HG03558 (cell line): ENCODE results near the gene WNT9B.

Experiments
- ATAC-seq: cut with Tn5 transposase; IDR thresholded peaks from one replicate; pipeline ENCODE4 v1.9.1; 2021; ENCODE audit warnings: moderate number of reproducible peaks; ENCODE audit not compliant: unreplicated experiment; ENCODE audit errors: extremely low read depth

Gene WNT9B

DNA sequence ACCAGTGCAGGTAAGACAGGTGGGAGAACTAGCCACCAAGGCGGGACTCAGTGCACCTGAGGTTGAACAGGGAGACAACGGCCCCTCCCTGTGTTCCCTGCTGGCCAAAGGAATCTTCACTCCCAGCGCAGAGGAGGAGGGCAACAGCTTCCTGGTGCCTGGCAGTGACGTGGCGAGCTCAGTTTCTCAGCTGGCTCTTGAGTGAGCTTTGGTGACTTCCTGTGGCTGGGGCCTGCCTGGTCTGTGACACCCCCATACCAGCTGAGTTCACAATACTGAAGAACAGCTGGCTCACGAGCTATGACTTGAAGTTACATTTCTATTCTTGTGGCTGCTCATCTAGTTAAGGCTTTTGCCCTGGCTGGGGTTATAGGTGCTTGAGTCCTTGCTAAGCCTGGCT is 26.1 kb downstream of the WNT9B start:
- ATAC-seq = no peak

DNA sequence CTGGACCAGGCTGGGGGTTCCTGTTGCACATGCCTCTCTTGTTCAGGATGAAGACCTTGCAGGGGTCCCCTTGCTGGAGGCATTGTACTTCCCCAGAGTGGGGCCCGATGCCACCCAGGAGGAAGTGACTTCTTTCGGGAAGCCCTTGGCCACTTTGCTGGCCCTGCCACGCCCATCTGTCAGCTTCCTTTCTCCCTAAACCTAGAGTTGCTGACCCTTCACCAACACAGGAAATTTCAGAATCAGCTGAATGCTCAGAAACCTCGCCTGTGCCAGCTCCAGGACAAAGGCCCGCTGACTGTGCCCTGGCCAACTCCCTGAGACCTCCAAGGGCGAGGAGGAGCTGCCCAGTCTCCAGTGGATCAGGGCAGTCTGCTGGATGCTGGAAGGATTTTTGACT is 26.7 kb downstream of the WNT9B start:
- no peak for ATAC-seq

DNA sequence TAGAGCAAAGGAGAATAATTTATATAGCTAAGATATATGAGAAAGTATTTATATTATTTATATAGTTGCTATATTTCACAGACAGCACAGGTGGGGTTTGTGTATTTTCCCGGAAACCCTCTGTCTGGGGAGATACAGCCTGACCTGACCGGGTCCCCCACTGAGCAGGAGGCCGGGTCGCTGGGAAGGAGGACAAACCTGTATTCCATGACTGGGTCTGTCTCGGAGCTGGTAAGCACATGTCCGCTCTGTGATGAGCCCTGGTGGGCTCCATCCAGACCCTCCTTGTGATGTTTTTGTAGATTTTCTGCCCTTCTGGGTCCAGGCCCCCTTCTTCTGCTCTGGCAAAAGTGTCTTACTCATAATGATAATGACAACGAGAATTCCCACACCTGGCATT is 27.7 kb downstream of the WNT9B start:
- ATAC-seq = no peak

DNA sequence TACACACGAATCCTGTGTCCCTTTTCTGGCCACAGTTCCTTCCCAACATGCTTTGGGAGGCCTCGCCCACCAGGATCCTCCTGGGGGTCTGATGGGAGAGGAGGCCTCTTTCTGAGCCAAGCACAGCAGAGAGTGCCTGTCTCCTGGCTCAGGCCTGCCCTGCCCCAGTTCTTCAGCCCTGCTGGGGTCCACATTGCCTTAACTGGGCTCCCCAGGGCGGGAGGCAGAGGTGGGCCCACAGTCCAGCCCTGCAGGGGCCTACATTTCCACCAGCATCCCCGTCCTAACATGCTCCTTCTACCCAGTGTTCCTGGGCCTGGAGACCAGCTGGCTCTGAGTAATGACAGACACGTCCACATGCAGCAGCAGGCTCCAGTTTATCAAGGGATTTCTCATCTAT is 29.6 kb downstream of the WNT9B start:
- ATAC-seq = no peak

DNA sequence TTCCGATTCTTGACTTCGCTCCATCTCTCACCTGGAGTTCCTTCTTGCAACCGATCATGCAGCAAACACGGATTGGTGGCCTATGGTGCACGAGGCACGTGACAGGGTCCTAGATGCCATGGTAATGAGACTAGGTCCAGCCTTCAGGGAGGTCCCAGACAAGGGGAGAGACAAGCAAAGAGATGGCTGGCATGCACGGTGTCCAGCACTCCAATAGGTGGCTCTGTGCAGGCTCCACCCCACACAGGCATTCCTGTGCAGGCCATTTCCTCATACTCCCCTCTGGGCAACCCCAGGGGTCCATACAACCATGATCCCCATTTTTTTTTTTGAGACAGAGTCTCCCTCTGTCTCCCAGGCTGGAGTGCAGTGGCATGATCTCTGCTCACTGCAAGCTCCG is 31.3 kb downstream of the WNT9B start:
- ATAC-seq = no peak

DNA sequence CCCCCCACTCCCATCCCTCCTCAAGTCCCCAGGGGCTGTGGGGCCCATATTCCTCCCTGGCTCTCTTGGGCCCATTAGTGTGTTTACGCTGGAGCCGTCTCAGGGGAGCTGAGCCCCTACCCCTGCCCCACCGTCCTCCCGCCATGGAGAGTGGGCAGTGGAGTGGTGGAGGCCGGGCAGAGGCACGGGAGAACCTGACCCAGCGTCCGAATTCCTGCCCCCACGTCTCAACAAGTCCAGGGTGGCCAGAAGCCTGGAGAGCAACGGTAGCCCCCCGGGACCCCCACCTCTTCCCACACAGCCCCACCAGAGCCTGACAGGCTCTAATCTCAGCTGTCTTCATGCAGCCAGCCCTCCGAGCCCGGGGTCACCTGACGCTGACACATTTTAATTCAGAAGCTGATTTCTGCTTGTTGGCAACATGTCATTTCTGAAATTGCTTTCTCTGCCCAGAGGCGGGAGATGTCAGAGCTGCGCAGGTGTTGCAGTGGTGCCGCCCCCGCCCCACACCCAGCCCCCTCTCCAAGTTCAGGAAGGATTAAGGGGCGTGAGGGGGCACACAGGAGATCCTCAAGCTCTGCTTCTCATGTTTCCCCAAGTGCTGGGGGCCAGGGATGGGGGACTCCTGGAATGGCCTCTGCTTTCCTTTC is 32.6 kb downstream of the WNT9B start:
- no peak for ATAC-seq

DNA sequence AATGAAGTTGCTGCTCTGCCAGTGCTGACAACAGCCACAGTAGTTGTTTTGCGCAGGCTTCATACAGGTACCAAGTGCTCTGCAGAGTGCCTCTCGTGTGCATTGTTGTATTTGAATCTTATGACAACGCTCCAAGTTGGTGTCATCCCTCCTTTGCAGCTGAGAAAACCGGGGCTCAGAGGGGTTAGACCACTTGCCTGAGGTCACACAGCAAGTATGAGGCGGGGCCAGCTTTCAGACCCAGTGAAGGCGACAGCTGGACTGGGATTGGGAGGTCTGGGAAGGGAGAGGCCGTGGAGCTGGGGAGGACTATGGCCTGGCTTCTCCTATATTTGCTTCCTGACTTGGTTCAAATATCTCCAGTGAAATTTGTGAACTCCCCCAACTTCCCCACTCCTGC is 33.2 kb downstream of the WNT9B start:
- no peak for ATAC-seq

DNA sequence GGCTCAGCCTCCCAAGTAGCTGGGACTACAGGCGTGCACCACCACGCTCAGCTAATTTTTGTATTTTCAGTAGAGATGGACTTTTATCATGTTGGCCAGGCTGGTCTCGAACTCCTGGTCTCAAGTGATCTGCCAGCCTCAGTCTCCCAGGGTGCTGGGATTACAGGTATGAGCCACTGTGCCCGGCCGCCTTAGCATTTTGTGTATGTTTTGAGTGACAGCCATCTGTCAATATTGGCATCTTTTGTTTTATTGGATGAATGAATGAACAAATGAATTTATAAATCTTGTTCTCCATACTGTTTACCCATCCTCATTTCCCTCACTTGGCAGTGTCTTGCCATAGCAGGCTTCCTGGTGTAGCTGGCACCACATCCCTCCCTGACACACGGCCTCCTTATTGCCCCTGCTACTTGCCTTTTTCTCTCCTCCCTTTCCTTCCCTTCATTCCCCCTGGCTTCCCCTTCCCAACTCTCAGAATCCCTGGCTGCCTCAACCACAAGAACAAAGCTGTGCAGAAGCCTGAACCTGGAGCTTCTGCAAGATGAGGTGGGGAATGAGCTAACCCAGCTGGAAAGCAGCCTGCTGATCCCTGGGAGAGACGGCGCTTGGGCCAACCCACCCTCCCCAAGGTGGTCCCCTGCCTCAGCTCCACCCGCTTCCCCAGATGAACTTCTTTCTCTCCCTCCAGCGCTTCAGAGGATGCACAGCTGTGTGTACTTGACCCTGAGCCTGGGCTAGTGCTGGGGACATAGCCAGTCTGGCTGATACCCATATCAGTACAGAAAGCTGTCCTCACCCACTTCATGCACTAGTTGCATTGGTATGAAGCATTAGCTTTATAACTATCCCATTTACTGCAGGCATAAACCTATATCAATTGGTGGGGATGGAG is 34.3 kb downstream of the WNT9B start:
- ATAC-seq = no peak

DNA sequence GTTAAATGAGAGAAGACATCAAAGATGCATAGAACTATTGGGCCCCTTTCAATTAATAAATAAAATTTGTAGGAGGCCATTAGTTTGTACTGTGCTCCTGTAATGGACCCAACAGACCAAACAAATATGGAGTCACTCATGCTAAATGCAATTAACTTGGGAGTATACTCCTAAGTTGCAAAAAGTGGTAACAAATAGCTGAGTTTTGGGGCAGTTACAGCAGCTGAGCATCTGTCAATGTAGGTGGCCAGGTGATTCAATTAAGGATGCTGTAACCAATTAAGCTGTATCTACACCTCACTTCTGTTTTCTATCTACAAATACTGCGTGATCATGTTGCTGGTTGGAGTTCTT is 34.9 kb downstream of the WNT9B start:
- no peak for ATAC-seq

DNA sequence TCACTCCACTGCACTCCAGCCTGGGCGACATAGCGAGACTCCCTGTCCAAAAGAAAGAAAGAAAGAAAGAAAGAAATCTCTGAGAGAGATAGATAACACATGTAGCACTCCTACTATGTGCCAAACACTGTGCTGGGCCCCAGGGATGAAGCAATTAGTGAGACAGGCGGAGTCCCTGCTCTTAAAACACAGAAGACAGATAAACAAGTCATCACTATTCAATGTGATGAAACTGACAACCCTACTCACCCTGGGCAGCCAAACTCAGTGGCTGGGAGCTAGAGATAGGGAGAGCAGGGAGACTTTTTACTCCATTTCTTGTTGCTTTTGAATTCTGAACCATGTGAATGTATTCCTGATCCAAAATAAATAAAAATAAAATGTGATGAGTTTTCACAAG is 36.3 kb downstream of the WNT9B start:
- no peak for ATAC-seq

DNA sequence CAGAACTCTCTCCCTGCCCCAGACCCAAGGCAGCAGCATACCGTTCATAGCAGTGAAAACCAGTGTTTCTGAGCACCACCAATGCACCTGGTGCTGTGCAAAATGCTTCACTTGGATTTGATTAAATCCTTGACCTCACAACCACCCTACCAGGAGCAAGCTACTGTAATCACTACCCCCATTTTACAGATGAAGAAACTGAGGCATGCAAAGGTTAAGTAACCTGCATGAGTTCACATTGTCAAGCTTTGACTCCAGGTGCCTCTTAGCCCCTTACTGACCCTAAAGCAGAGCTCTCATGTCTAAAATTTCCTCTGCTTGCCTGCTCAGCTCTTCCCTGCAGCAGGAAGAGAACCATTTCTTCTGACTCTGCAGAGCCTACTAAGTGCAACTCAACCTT is 37.3 kb downstream of the WNT9B start:
- no peak for ATAC-seq

DNA sequence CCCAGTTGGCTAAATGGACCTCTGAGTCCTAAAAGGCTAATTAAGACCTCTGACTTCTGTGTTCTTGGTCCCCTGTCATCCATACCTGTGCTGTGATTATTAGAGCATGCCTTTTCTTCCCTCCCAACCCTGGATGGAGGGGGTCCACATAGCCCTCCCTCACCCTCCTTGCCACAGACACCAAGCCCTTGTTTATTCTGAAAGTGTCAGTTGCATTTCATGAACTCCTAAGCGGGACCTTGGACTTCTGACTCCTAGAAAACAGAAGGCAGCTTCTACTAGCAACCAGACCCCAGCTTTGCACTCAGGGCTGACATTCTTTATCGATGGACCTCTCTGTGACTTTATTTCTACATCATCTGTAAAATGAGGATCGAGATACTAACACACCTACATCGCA is 38.1 kb downstream of the WNT9B start:
- ATAC-seq = no peak

DNA sequence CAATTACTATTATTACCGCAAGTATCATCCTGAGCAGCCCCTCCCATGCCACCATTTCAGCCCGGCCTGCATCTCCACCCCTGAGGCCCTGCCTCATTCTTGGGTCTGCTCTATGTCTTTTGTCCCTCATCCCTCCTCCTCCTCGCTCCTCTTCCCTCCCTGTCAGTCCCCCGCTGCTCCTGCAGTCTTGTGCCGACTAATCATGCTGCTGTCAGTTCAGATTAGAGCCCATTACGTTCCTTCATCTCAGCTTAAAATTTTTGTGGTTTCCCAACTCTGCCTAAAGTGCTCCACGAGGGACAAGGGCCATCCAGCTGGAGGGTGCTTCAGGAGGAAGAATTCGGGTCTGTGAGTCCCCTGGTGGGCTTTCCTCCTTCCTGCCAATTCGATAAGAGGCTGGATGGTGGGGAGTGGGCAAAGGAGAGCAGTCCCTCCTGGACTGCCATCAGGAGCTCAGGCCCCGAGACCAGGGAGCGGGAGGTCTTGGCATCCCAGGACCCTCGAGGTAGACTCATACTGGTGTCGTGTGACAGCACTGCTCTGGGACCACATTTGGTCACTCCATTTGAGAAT is 38.7 kb downstream of the WNT9B start:
- no peak for ATAC-seq

DNA sequence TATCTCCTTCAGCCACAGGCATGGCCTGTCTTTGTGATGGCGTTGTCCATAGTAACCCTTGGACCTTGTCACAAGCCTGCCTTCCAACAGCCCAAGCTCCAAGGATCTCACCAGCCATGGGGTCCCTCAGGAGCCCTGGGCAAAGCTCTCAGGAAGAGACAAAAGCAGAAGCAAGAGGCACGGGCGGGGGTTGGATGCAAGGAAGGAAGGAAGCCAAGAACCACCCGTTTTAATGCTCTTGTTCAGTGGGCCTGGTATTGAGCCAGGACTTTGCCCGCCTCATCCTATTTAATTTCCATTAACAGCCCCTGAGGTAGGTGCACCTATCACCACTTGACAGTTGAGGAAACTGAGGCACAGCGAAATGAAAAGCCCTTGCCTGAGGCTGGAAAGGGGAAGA is 39.3 kb downstream of the WNT9B start:
- ATAC-seq = no peak

DNA sequence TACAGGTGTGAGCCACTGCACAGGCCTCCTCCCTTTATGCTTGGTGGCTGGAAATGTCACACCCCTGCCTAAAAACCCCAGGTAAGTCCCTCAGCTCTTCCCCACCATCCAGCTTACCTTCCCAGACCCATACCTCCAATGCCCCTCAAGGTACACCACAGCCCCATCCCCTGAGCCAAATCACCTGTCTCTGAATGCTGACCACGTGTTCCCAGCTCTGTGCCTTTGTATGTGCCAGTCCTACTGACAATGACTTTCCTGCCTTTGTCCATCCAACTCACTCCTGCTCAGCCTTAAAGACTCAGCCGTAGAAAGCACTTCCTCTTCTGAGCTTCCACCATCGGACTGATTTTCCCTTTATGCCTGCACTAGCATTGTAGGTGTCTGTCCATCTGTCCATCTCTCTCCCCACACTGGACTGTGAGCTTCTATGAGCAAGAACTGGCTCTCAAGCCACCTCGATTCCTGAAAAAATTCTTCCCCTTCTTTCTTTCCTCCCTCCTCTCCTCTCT is 40.9 kb downstream of the WNT9B start:
- no peak for ATAC-seq

DNA sequence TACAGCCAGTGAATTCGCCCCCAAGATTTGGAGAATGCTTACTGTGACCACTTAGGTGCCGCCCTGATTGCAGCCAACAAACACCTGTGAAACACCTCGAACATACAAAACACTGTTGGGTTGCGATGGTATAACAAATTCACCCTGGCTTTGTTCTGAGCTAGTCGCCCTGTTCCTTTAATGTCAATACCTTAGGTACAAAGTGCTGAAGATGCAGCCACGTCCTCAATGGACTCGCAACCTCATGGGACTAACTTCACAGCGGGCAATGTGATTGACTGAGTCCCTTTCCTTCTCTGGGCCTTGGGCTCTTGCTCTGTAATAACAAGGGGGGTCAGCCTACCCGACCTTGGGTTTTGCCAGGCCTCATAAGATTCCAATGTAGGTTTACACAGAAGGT is 42.6 kb downstream of the WNT9B start:
- no peak for ATAC-seq

DNA sequence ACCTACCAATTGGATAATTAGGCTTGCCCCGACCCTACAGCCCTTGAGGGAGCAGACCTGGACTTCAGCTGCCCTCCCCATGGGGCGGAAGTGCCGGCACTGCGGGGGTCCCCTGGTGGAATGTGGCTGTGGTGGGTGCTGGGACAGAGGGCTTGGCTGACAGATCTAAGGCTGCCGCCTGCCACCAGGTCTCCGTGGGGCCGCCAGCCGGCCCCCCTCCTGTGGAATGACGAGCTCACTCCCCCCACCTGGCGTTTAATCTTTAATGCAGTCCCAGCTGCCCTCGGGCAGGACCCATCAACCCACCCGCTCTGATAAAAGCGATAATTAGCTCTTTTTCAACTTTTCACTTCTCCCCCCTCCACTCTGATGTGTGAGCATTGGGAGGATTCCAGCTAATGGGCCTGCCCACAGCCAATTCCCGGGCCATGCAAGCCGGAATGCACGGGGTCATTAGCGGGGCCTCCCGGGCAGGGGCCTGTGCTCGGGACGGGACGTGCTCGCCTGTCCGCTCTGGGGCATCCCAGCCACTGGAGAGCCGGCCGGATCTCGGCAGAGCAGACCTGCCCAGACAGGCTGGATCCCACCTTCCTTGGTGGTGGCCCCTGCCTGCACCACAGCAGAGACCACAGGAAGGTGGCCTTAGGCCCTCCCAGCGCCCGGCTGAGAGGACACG is 43.2 kb downstream of the WNT9B start:
- ATAC-seq = no peak

DNA sequence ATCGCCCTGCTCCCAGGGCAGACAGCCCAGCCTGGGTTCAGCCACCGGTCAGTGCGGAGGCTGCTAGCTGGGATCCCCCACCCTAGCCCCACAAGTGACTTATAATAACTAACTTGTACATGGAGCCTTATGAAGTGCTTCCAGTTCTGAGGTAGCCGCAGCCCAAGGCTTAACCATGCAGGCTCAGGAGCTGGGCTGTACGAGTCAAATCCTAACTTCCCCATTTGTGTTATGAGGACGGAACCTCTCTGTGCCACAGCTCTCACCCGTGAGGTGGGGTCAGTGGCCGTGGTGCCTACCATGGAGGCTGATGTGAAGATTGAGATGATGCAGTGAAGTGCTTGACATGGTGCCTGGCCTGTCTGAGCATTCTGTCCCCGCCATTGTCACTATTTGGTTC is 43.8 kb downstream of the WNT9B start:
- no peak for ATAC-seq

DNA sequence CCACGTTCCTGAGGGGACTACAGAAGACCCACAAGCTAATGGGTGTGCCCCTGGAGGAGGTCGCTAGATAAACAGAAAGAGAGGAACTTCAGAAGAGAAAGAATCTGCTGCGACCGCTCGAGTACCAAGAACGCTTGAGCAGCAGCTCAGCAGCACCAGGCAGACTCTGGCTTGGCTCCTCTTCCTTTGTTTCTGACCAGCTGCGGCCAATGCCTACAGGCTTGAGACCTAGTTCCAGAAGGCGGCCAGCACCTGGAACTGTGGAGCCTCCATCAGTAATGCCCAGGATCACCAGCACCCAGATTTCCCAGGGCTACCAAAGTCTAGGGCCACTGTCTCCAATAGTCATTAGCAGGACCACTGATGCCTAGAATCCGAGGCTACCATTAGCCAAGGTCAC is 45.6 kb downstream of the WNT9B start:
- ATAC-seq = no peak

DNA sequence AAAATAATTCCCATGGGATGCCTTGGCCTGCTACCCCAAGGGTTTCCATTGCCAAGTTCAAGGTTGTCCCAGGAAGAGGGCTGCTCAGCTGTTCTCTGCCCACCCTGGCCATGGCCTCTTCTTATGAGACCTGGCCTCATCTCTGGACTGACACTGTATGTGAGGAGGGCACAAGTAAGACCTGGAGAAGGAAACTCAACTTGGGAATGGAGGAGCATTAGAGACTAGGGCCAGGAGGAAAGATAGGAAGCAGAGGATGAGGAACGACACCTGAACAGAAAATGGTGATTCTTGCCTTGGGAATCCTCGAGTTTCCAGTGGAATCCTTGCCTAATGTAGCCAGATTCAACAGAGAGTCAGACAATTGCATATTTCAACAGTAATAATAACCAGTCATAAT is 47.0 kb downstream of the WNT9B start:
- no peak for ATAC-seq

DNA sequence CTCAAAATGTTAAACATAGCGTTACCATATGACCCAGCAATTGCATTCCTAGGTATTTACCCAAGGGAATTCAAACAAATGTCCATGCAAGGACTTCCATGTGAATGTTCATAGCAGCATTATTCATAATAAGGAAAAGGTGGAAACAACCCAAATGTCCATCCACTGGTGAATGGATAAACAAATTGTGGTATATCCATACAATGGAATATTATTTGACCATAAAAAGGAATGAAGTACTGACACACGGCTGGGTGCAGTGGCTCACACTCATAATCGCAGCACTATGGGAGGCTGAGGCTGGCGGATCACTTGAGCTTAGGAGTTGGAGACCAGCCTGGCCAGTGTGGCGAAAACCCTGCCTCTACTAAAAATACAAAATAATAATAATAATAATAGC is 47.5 kb downstream of the WNT9B start:
- no peak for ATAC-seq
